ENCODE measurements around the gene RANBP9. TPM values are rescaled to one million over a fixed set of nuclear protein-coding genes. Genes with fewer than 3 reads are reported as not detected.

The RANBP9 gene
- total and polyA plus RNA-seq, 9 of the 15 experiments (the other 6 are each of a cell fraction or from before 2014, with no cell fraction given), result 27.5 to 130 (median 61.5) TPM

DNA sequence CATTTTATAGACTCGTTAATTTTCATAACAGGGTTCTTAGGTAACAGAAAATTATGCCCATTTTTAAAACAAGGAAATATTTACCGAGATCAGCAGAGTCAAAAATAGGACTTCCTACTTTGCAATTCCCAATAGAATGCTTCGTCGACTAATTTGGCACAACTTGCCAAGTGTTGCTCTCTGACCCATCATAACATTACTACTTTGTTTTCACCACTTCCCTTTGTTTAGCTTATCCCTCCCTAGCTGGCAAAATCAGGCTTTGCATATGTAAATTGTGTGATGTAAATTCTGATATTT lies 914 bp upstream of the RANBP9 start (continued):
- TF ChIP-seq, protein P1, sequence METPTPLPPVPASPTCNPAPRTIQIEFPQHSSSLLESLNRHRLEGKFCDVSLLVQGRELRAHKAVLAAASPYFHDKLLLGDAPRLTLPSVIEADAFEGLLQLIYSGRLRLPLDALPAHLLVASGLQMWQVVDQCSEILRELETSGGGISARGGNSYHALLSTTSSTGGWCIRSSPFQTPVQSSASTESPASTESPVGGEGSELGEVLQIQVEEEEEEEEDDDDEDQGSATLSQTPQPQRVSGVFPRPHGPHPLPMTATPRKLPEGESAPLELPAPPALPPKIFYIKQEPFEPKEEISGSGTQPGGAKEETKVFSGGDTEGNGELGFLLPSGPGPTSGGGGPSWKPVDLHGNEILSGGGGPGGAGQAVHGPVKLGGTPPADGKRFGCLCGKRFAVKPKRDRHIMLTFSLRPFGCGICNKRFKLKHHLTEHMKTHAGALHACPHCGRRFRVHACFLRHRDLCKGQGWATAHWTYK (CRISPR knock-in tag; IDR thresholded peaks at IDR 0.05), result no peak
- TF ChIP-seq C11orf30 (IDR thresholded peaks at IDR 0.05; ENCODE audit: low read depth) (peak; percentile 38; the same call in 1 of the 2 replicates), KAT8 (IDR thresholded peaks at IDR 0.05; ENCODE audit: low read depth) (no peak), STAT5A (IDR thresholded peaks at IDR 0.05; ENCODE audit: borderline replicate concordance, low read length) (no peak), BACH1 (tag; IDR thresholded peaks at IDR 0.05) (0 out of 2 replicates have a peak, but pooled peaks have one; percentile 53), MAFG (tag; conservative IDR thresholded peaks at IDR 0.05) (peak; percentile 48), HDAC1 (IDR thresholded peaks at IDR 0.05) (no peak), SPI1 (IDR thresholded peaks at IDR 0.05; ENCODE audit: borderline replicate concordance, low read depth, low read length) (peak; percentile 47; the same call in 1 of the 2 replicates)
- TF ChIP-seq, protein P2, sequence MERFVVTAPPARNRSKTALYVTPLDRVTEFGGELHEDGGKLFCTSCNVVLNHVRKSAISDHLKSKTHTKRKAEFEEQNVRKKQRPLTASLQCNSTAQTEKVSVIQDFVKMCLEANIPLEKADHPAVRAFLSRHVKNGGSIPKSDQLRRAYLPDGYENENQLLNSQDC (CRISPR knock-in tag; IDR thresholded peaks at IDR 0.05), result 0 out of 2 replicates have a peak, but pooled peaks have one; percentile 41

DNA sequence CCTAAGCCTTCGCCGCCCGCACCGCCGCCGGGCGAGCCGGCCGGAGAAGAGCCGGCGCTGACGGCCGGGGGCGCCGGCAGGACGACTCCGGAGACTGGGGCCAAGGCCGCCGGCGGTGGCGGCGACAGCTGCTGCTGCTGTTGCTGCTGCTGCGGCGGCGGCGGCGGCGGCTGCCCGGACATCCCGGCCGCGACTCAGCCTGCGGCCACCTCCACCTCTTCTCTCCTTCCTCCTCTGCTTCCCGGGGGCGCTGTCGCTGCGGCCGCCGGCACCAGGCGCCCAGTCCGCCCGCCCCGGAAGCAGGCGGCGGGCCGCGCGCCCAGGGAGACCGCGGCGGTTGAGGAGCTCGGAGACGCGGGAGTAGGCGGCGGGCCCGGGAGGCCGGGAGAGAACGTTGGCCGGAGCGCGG lies 307 bp downstream of the RANBP9 start:
- no TSS peak for BruUV-seq (replicated peaks)
- peak overlapping the region; percentile 84 for H3K4me3 ChIP-seq
- peaks cover 14 to 16% of the 10 kb centered on the region in 2 experiments; a peak in 4 of 5 replicates for H3K4me1 ChIP-seq (replicated peaks in 1 of 2; ENCODE audit: control insufficient read depth in 2 of 2, insufficient read depth in 2 of 2, low read length in 2 of 2)
- no peaks in the 10 kb centered on the region for H3K9me1 ChIP-seq (ENCODE audit: control insufficient read depth, insufficient read depth, low read length)
- H3K27me3 ChIP-seq (ENCODE audit: control insufficient read depth in 2 of 2, insufficient read depth in 2 of 2, low read length in 2 of 2), result no peaks in the 10 kb centered on the region
- in situ Hi-C loops (cut with MboI) (no loop called here), intact Hi-C loops (cut with micrococcal nuclease) (loop anchor here (2.0 kb wide), 2 partner anchors 33 to 97 kb away; partner anchors contain the start of gene NOL7)
- H3K9ac ChIP-seq (ENCODE audit: insufficient read depth in 1 of 2, low read depth in 2 of 2, low read length in 2 of 2), result peak overlapping the region; percentile 77 to 97; a peak in 3 of 4 replicates
- WGBS (ENCODE audit: insufficient coverage, low coverage, missing lambda C conversion rate), result under 1% methylated on average over 21 of the region's 62 CpGs
- peak overlapping the region; percentile 41; the same call in 1 of the 2 replicates for H2AFZ ChIP-seq (ENCODE audit: low read depth, low read length)
- peaks cover 16% of the 10 kb centered on the region; the same call in 2 of the 3 replicates for H3K36me3 ChIP-seq (ENCODE audit: control insufficient read depth, insufficient read depth, low read length)
- H3K4me2 ChIP-seq (ENCODE audit: insufficient read depth, low read length), result peak overlapping the region; percentile 48; the same call in 1 of the 2 replicates
- DNase-seq (ENCODE audit: extremely low read depth in 1 of 4, low spot score in 3 of 4) (no peak), FAIRE-seq (no peak), ATAC-seq (peak; percentile 45)
- peaks cover 6% of the 10 kb centered on the region; the same call in 1 of the 2 replicates for H3K9me3 ChIP-seq (replicated peaks; ENCODE audit: control insufficient read depth, insufficient read depth, low read depth, low read length)
- peaks cover 61% of the 10 kb centered on the region for H3K79me2 ChIP-seq (ENCODE audit: control insufficient read depth, insufficient read depth, low read length)
- peaks cover 23% of the 10 kb centered on the region; the same call in 1 of the 2 replicates for H4K20me1 ChIP-seq (replicated peaks; ENCODE audit: control insufficient read depth, insufficient read depth, low read length)
- CTCF ChIA-PET (ENCODE audit: low intra/inter-chr PET ratio), result no interaction called here
- H3K27ac ChIP-seq (ENCODE audit: extremely low read depth, low read depth, low read length), result peak overlapping the region; percentile 84
- POLR2A ChIA-PET, result interaction anchor here (0.7 to 4.1 kb wide), 7 partner anchors 10 to 96 kb away, joined by 3 to 31 read pairs (median 5); partner anchors contain the start of gene NOL7
- peak; percentile 15; the same call in 1 of the 2 replicates for TF ChIP-seq MYC (IDR thresholded peaks at IDR 0.05; ENCODE audit: low read depth, low read length)
- no peak for TF ChIP-seq MYC (CRISPR knock-in tag; IDR thresholded peaks at IDR 0.05; ENCODE audit: borderline replicate concordance, low read depth)
- TF ChIP-seq, protein P3, sequence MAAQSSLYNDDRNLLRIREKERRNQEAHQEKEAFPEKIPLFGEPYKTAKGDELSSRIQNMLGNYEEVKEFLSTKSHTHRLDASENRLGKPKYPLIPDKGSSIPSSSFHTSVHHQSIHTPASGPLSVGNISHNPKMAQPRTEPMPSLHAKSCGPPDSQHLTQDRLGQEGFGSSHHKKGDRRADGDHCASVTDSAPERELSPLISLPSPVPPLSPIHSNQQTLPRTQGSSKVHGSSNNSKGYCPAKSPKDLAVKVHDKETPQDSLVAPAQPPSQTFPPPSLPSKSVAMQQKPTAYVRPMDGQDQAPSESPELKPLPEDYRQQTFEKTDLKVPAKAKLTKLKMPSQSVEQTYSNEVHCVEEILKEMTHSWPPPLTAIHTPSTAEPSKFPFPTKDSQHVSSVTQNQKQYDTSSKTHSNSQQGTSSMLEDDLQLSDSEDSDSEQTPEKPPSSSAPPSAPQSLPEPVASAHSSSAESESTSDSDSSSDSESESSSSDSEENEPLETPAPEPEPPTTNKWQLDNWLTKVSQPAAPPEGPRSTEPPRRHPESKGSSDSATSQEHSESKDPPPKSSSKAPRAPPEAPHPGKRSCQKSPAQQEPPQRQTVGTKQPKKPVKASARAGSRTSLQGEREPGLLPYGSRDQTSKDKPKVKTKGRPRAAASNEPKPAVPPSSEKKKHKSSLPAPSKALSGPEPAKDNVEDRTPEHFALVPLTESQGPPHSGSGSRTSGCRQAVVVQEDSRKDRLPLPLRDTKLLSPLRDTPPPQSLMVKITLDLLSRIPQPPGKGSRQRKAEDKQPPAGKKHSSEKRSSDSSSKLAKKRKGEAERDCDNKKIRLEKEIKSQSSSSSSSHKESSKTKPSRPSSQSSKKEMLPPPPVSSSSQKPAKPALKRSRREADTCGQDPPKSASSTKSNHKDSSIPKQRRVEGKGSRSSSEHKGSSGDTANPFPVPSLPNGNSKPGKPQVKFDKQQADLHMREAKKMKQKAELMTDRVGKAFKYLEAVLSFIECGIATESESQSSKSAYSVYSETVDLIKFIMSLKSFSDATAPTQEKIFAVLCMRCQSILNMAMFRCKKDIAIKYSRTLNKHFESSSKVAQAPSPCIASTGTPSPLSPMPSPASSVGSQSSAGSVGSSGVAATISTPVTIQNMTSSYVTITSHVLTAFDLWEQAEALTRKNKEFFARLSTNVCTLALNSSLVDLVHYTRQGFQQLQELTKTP (IDR thresholded peaks at IDR 0.05; ENCODE audit: low read depth in 1 of 2, partially characterized antibody in 2 of 2), result no peak
- peak; percentile 71; the same call in 1 of the 2 replicates for TF ChIP-seq ELF2 (CRISPR knock-in tag; IDR thresholded peaks at IDR 0.05)
- TF ChIP-seq NFE2L1 (tag; IDR thresholded peaks at IDR 0.05; ENCODE audit: borderline replicate concordance, low read depth), result no peak
- no peak for TF ChIP-seq ETV6 (IDR thresholded peaks at IDR 0.05; ENCODE audit: borderline replicate concordance in 1 of 2, low read depth in 2 of 2, low read length in 1 of 2)
- TF ChIP-seq ETV6 (CRISPR knock-in tag; IDR thresholded peaks at IDR 0.05; ENCODE audit: borderline replicate concordance), result no peak

All from K562 (cell line).